BJ (cell line): ENCODE results near the gene MRM2. TPM values are rescaled to one million over a fixed set of nuclear protein-coding genes. Genes with fewer than 3 reads are reported as not detected.

ENCODE experiments used
- CTCF ChIA-PET: fragments of 350-600 bp; formaldehyde crosslinking; extraction: SDS; loops from one replicate; lab custom pipeline; 2021; ENCODE audit warnings: antibody characterized with exemption, inconsistent platforms; lab: Yijun Ruan, JAX
- POLR2A ChIA-PET: fragments of 300-600 bp; sonication (Branson Sonifier 250); formaldehyde crosslinking; extraction: SDS; loops from one replicate; lab custom pipeline; 2021; ENCODE audit warnings: antibody characterized with exemption; lab: Charles Lee
- DNase-seq: peaks from one replicate; pipeline ENCODE4 v3.0.0-alpha.2; 2011; ENCODE audit warnings: low read depth
- H3K27me3 ChIP-seq: 2 replicates; pipeline ENCODE4 v1.6.0; 2011; ENCODE audit warnings: low read length; ENCODE audit not compliant: control insufficient read depth, insufficient read depth
- H3K36me3 ChIP-seq: 2 replicates; pipeline ENCODE4 v1.5.1; 2011; ENCODE audit warnings: low read length; ENCODE audit not compliant: control insufficient read depth, insufficient read depth
- H3K4me3 ChIP-seq: 2 replicates; pipeline ENCODE4 v1.5.1; 2011; ENCODE audit warnings: low read depth, mild to moderate bottlenecking, control low read depth, low read length
- polyA plus RNA-seq: library from polyadenylated mRNA; depleted of rRNA; stranded (reverse); fragments of >200 nt; gene quantifications from 2 replicates; pipeline ENCODE4 v1.2.3, GENCODE V29; 2011
- TF ChIP-seq, protein P1 (sequence below): IDR thresholded peaks from 2 replicates; pipeline ENCODE4 v1.5.1; 2011; ENCODE audit warnings: low read depth, mild to moderate bottlenecking, control low read depth, inconsistent platforms, low read length, moderate library complexity; ENCODE audit not compliant: insufficient read depth

The MRM2 gene
- polyA plus RNA-seq, 1 experiment = 27.3 TPM

DNA sequence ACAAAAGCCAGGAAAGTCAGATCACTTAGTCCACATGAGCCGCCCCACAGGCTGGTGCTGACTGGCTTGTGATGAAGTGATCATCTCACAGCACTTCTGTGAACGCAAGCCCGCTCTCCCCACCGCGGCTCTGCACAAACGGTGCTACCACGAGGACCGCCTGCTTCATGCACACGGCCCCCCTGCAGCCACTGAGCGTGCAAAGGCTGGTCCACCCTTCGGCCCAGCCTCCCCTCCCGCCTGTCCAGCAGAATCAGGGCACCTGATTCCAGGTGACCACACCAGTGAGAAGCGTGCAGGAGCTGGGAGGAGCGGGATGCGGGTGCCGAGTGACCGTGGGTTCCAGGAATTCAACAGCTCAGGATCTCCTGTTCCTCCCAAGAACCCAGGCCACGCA, 41.4 kb downstream of the MRM2 start:
- ChIA-PET POLR2A (no interaction called here), CTCF (interaction anchor here (0.7 kb wide), 1 partner anchor 15 kb away, joined by 3 read pairs; no protein-coding TSS in a partner anchor)
- Histone ChIP-seq H3K36me3 (peaks cover 12% of the 10 kb centered on the region), H3K4me3 (no peak overlapping the region), H3K27me3 (no peaks in the 10 kb centered on the region)
- no peak for DNase-seq
- TF ChIP-seq, protein P1, sequence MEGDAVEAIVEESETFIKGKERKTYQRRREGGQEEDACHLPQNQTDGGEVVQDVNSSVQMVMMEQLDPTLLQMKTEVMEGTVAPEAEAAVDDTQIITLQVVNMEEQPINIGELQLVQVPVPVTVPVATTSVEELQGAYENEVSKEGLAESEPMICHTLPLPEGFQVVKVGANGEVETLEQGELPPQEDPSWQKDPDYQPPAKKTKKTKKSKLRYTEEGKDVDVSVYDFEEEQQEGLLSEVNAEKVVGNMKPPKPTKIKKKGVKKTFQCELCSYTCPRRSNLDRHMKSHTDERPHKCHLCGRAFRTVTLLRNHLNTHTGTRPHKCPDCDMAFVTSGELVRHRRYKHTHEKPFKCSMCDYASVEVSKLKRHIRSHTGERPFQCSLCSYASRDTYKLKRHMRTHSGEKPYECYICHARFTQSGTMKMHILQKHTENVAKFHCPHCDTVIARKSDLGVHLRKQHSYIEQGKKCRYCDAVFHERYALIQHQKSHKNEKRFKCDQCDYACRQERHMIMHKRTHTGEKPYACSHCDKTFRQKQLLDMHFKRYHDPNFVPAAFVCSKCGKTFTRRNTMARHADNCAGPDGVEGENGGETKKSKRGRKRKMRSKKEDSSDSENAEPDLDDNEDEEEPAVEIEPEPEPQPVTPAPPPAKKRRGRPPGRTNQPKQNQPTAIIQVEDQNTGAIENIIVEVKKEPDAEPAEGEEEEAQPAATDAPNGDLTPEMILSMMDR = no peak

DNA sequence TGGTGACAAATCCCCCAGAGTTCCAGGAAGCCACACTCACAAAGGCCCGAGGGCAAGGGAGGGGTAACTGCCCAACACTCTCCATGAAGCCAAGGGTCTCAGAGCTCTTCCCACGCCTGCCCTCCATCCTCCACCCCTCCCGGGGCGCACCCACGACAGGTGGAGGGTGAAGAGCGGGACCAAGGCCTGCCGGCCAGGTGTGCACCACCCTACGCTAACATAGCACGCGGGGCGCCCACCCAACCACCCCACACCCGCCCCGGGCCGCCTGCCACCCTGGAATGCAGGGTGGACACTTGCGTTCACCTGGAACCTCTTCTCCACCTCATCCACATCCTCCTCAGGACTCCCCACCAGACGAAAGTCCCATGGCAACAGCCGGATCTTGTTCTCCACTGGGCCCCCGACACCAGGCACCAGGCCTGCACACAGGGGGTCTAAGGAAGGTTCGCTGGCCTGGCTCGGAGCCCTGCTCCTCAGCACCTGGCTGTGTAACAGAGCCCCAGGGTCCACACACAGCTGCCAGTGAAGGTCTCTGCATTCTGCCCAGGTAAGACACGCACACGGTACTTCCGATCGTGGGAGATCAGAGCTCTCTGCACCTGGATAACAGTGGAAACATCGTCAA, 41.9 kb downstream of the MRM2 start:
- Histone ChIP-seq H3K27me3 (no peaks in the 10 kb centered on the region), H3K4me3 (no peak overlapping the region), H3K36me3 (peaks cover 12% of the 10 kb centered on the region)
- no peak for DNase-seq
- ChIA-PET CTCF (no interaction called here), POLR2A (no interaction called here)
- TF ChIP-seq, protein P1 = no peak

DNA sequence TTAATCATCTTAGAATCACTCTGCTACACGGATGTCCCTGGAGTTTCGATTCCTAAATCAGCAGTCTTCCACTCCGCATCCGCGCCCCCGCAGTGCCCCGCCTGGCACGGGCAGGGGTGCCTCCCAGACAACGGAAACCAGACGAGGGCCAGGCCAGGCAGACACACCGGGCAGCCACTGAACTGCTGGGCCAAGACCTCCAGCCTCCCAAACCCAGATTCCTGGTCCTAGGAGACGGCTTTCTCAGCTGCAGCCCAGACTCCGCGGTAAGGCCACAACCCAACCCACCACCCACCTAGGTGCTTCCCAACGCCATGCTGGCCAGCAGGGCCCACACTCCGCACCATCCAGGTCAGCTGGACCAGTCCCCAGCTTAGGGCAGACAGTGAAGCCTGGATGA, 42.5 kb downstream of the MRM2 start:
- no peaks in the 10 kb centered on the region for H3K27me3 ChIP-seq
- no peak overlapping the region for H3K4me3 ChIP-seq
- TF ChIP-seq, protein P1 = no peak
- ChIA-PET POLR2A (no interaction called here), CTCF (no interaction called here)
- H3K36me3 ChIP-seq = peaks cover 12% of the 10 kb centered on the region
- DNase-seq = no peak

DNA sequence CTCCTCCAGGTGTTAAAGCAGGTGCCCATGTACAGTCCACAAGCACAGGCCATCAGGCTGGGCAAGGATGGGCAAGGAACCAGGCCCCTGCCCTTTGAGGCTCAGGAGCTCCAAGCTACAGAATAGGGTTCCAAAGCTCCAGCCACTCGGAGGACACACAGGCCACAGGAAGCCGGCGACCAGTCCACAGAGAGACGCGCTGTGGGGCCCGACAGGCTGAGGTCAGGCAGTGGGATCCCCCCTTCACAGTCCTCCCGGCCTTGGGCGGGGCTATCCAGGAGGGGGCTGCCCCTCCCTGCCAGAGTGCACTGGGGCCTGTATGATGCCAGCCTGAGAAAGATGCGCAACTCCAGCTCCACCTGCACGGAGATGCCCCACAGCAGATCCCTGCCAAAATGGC, 43.2 kb downstream of the MRM2 start:
- DNase-seq = no peak
- Histone ChIP-seq H3K27me3 (no peaks in the 10 kb centered on the region), H3K4me3 (no peak overlapping the region), H3K36me3 (peaks cover 12% of the 10 kb centered on the region)
- POLR2A ChIA-PET = no interaction called here
- CTCF ChIA-PET = no interaction called here
- TF ChIP-seq, protein P1 = no peak

DNA sequence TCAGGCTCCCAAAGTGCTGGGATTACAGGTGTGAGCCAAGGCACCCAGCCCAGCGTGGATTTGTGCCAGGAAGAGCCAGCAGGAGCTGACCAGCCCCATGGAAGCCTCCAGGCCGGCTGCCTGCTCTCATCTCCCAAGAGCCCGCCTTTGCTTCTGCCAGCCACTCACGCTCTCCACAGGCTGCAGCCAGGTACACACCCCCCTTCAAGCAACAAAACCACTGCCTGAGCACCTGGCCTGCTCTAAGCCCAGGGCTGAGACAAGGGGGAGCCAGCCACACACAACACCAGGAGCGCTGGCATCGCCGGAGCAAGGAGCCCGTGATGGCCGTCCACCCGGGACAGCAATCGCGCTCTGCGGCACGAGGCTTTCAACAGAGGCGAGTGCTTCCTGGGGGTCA, 43.8 kb downstream of the MRM2 start:
- CTCF ChIA-PET = no interaction called here
- no peaks in the 10 kb centered on the region for H3K27me3 ChIP-seq
- no peak overlapping the region for H3K4me3 ChIP-seq
- no peak for DNase-seq
- TF ChIP-seq, protein P1 = no peak
- peaks cover 12% of the 10 kb centered on the region for H3K36me3 ChIP-seq
- POLR2A ChIA-PET = no interaction called here
